ENCODE measurements around the gene PGBD5.

Gene PGBD5

GRCh38 chr1:230277201-230278025, 148.7 kb downstream of the PGBD5 start:
- DNase-seq = no peak

- DNase-seq = no peak
These were observed 149.7 kb downstream of the PGBD5 start for GRCh38 chr1:230276401-230276800.

DNA sequence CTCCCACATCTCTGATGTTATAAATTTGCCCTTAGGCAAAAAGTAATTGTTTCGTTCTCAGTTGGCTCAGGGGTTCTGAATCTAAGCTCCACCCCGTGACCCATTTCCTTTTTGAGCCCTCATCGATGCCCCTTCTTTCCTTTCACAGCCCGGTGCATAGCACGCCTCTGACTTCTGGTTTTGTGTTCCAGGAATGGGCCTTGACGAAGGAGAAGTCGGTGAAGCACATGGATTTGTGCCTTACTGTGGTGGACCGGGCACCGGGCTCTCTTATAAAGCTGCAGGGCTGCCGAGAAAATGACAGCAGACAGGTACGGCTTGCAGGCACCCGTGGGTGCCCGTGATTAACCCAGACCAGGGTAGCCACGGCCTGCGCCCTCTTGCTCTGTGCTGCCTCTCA, 151.9 kb downstream of the PGBD5 start:
- no peak for DNase-seq

DNA sequence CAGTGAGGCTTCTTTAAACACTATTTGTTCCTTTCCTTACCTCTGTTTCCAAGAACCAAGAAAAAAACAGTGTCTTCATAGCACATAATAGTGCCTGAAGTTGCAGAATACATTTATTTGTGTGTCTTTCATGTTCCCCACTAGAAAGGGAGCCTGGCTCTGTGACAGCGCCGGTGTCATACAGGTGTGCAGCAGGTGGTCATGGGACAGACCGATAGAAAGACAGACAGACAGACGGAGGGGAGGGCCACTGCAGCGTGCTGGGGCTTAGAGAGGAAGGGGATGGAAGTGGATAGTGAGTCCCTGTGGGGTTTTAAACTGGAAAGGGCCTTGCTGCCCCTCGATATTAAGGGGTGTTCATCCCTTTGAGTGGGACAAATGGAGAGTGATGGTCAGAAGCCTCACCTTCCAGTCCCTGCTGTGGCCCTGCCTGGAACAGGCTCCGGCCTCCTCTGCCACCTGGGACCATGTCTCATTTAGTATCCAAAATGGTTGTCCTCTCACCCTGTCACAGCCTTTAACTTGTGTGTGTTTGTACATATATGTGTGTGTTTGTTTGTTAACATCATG, 152.9 kb downstream of the PGBD5 start:
- DNase-seq = no peak

DNA sequence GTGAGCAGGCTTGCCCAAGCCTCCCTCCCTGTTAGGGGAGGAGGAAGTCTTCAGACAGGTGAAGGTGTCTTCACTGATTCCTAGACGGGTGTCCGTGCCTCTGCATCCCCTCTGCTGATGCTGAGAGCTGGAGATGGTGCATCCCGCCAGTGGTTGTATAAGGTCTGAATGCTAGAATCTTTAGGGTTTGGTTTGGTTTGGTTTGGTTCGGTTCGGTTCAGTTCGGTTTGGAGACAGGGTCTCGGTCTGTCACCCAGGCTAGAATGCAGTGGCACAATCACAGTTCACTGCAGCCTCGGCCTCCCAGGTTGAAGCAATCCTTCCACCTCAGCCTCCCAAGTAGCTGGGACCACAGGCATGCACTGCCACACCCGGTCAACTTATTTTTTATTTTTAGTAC, 153.6 kb downstream of the PGBD5 start:
- DNase-seq = no peak

GRCh38 chr1:230271300-230272035, 154.7 kb downstream of the PGBD5 start:
- no peak for DNase-seq

DNA sequence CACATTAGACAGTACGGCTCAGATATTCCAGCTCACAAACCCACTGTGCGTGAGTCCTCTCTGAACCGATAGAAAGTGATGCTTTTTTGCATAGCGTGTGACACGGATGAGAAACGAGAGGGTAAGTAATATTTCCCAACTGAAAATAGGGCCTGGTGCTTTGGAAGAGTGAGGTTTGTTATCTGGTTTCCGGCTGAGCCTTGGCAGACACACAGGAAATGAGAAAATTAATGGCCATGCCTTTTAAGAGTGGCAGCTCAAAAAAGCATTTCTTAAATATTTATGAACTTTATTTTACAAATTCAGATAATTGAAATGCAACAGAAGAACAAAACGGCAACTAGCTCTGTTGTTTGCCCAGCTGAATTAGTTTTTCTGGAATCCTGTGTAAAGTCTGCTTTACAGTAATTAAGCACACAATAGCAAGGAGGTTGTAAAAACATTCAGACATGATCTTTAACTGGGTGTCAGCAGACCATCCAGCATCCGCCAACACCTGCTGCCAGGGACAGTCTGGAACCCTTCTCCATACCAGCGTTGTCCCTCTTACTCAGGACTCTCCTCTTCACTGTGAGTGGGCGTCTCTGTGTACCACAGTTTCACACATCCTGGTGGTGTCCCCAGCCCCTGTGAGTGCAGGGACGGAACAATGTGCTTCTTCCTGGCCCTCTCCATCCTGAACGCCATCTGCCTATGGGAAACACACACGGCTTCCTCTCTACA, 155.4 kb downstream of the PGBD5 start:
- DNase-seq = peak; percentile 79

- DNase-seq = no peak
These were observed 156.0 kb downstream of the PGBD5 start for GRCh38 chr1:230270185-230270558.

- peak; percentile 68 for DNase-seq
These were observed 157.6 kb downstream of the PGBD5 start for GRCh38 chr1:230268371-230269170.

DNA sequence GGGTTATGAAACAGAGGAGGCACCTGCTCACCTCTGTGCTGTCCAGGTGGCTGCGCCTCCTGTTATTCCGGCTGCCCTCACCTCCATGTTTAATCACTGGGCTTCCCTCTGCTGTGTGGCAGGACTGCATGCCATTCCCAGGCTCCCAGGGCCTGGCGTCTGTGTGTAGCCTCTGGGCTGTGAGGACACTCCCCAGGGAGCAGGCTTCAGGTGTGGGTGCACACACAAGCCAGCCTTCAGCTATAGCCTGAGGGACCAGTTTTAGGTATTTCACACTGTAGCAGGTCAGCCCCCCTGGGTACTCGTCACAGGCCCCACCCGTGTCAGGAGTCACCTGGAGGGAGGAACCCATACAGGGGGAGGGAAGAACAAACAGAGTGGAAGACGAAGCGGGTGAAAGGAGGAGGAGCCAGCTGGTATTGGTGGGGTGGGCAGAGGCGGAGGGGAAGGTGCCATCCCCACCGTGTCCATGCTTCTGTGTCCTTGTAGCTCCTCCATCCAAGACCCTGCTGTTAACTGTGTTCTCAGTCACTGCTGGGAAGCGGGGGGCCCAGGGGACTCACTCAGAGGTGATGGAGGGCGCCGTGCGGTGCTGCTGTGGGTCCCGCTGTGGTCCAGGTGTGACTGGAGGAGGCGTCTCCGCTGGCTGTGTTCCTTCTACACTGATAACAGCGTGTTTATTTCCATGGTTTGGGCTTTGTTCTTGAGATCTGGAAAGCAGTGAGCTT, 158.6 kb downstream of the PGBD5 start:
- no peak for DNase-seq

GRCh38 chr1:230266456-230266855, 159.7 kb downstream of the PGBD5 start:
- no peak for DNase-seq

DNA sequence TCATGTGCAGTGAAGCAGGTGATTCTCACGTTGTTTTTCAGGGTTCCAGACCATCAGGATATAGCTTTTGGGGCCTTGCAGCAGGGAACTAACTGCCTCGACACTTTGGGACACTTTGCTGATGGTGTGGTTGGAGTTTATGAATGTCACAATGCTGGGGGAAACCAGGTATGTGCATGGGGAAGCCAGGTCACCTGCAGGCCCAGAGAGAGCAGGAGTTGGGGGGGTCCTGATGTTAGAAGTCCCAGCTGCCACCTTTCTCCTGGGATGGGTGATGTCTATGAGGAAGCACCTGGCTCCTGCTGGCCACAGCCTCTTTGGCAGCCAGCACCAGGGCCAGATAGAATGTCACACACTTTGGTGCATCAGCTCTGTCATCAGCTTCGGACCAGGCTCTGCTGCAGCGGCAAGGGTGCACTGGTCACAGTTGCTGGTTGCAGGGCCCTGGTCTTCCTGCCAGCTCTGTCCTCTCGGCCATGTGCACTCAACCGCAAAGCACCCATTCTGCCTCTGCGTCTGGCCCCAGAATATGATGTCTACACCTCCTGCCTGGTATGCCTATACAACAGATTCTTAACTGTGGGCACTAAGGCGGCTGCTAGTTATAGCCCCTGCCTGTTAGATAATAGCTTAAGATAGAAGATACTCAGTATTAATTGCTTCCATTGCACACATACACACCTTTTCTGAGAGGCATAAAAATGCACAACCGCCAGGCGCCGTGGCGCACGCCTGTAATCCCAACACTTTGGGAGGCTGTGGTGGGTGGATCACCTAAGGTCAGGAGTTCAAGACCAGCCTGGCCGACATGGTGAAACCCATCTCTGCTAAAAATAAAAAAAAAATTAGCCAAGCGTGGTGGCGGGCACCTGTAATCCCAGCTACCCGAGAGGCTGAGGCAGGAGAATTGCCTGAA, 160.7 kb downstream of the PGBD5 start:
- DNase-seq = no peak
